Vagina (tissue), 2 donors: ENCODE data around the gene ISX. TPM values are rescaled to one million over a fixed set of nuclear protein-coding genes. Genes with fewer than 3 reads are reported as not detected.

Source experiments
- DNase-seq, 2 donors: peaks; one replicate each; pipeline ENCODE4 v3.0.0-alpha.2; 2017; ENCODE audit errors: extremely low spot score in 2 of 2
- H3K27ac ChIP-seq: fragments of 200-600 bp; sonication (generic); one replicate; pipeline ENCODE4 v1.5.1; 2019
- H3K27me3 ChIP-seq: fragments of 200-600 bp; sonication (generic); one replicate; pipeline ENCODE4 v1.5.1; 2019
- H3K36me3 ChIP-seq, 2 donors: fragments of 200-600 bp; sonication (generic); one replicate each; pipeline ENCODE4 v1.5.1; 2017 to 2019
- H3K4me1 ChIP-seq: fragments of 200-600 bp; sonication (generic); one replicate; pipeline ENCODE4 v1.5.1; 2019
- H3K4me3 ChIP-seq, 2 donors: fragments of 200-600 bp; sonication (generic); 1 replicate in 1 of 2; 2 replicates in 1 of 2; pipeline ENCODE4 v1.5.1; 2016 to 2019
- H3K9me3 ChIP-seq: fragments of 200-600 bp; sonication (generic); one replicate; pipeline ENCODE4 v1.5.1; 2019
- CTCF ChIP-seq, 3 experiments: fragments of 450-650 bp in 2 of 3; fragments of 200-600 bp in 1 of 3; sonication (generic) in 1 of 3; IDR thresholded peaks; one replicate each; pipeline ENCODE4 v1.5.1; 2017 to 2019; ENCODE audit warnings: antibody characterized with exemption in 3 of 3, mild to moderate bottlenecking in 2 of 3, moderate library complexity in 2 of 3
- POLR2A ChIP-seq, 2 donors: fragments of 450-650 bp; IDR thresholded peaks; one replicate each; pipeline ENCODE4 v1.6.1; 2017; ENCODE audit warnings: antibody characterized with exemption in 2 of 2, mild to moderate bottlenecking in 2 of 2, moderate library complexity in 2 of 2
- POLR2AphosphoS5 ChIP-seq, 2 donors: sonication (generic); formaldehyde crosslinking; IDR thresholded peaks; one replicate each; pipeline ENCODE4 v1.9.0; 2017; ENCODE audit warnings: antibody characterized with exemption in 2 of 2, mild to moderate bottlenecking in 2 of 2, low read depth in 1 of 2; ENCODE audit not compliant: insufficient read depth in 1 of 2
- intact Hi-C: fragments of 100-400 bp; cut with DNase I; formaldehyde crosslinking; loops from one replicate; pipeline ENCODE4 v1.15.1; 2023
- total RNA-seq: library from RNA; depleted of rRNA; stranded (reverse); fragments of >200 nt; gene quantifications from one replicate; pipeline ENCODE4 v1.2.3, GENCODE V29; 2016

ISX gene
- total RNA-seq, 1 donor from 2014 or later = not detected

- Histone ChIP-seq H3K4me3 (no peak overlapping the region), H3K27ac (no peak overlapping the region), H3K36me3 (no peaks in the 10 kb centered on the region), H3K9me3 (no peaks in the 10 kb centered on the region), H3K27me3 (no peaks in the 10 kb centered on the region), H3K4me1 (no peaks in the 10 kb centered on the region)
- no peak for TF ChIP-seq POLR2AphosphoS5 (IDR thresholded peaks at IDR 0.05; ENCODE audit: insufficient read depth in 1 of 2, low read depth in 1 of 2)
- no peak for TF ChIP-seq CTCF (IDR thresholded peaks at IDR 0.05)
- no peak for TF ChIP-seq POLR2A (IDR thresholded peaks at IDR 0.05)
- no peak for DNase-seq
- intact Hi-C loops = no loop called here
Measured at GRCh38 chr22:35059632-35060031, 6.3 kb upstream of the ISX start.

DNA sequence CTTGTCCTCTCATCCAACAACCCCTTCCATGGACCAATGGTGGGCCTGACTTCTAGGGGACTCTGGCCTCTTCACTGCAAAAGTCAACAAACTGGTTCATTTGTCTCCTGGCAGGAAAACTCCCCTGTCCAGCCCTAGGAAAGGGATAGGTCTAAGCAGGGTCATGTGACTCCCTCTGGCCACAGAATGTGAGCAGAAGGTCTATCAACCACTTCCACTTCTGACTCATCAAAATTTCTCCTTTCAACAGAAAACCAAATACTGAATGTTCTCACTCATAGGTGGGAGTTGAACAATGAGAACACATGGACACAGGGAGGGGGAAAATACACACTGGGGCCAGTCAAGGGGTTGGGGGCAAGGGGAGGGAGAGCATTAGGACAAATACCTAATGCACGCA, 1.3 kb upstream of the ISX start:
- no peak for TF ChIP-seq POLR2A (IDR thresholded peaks at IDR 0.05)
- no peak for TF ChIP-seq POLR2AphosphoS5 (IDR thresholded peaks at IDR 0.05; ENCODE audit: insufficient read depth in 1 of 2, low read depth in 1 of 2)
- TF ChIP-seq CTCF (IDR thresholded peaks at IDR 0.05) = no peak
- DNase-seq = no peak
- no peaks in the 10 kb centered on the region for H3K27me3 ChIP-seq
- intact Hi-C loops = no loop called here
- H3K9me3 ChIP-seq = no peaks in the 10 kb centered on the region
- H3K27ac ChIP-seq = no peak overlapping the region
- no peaks in the 10 kb centered on the region for H3K36me3 ChIP-seq
- H3K4me1 ChIP-seq = no peaks in the 10 kb centered on the region
- H3K4me3 ChIP-seq = no peak overlapping the region

DNA sequence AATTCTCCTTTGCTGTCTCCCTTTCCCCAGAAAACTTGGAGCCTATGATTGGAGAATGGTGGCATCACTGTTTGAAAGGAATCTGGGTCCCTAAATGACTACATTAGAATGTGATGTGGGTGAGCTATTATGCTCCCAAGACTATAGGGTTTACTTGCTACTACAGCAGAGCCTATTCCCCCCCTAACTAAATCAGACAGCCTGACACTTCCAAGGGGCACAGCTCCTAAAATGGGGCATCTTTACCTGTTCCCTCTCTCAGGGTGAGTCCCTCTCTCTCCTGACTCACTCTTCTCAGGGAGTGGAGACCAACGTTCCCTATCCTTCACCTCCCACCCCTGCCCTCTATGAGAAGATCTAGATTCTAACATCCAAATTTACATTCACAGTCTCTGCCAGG, 775 bp upstream of the ISX start:
- Histone ChIP-seq H3K27me3 (no peaks in the 10 kb centered on the region), H3K27ac (no peak overlapping the region), H3K36me3 (no peaks in the 10 kb centered on the region), H3K9me3 (no peaks in the 10 kb centered on the region), H3K4me3 (no peak overlapping the region), H3K4me1 (no peaks in the 10 kb centered on the region)
- no peak for DNase-seq
- intact Hi-C loops = no loop called here
- no peak for TF ChIP-seq CTCF (IDR thresholded peaks at IDR 0.05)
- no peak for TF ChIP-seq POLR2A (IDR thresholded peaks at IDR 0.05)
- no peak for TF ChIP-seq POLR2AphosphoS5 (IDR thresholded peaks at IDR 0.05; ENCODE audit: insufficient read depth in 1 of 2, low read depth in 1 of 2)

- intact Hi-C loops = no loop called here
- TF ChIP-seq CTCF (IDR thresholded peaks at IDR 0.05) = no peak
- no peak for TF ChIP-seq POLR2A (IDR thresholded peaks at IDR 0.05)
- TF ChIP-seq POLR2AphosphoS5 (IDR thresholded peaks at IDR 0.05; ENCODE audit: insufficient read depth in 1 of 2, low read depth in 1 of 2) = no peak
- no peaks in the 10 kb centered on the region for H3K4me1 ChIP-seq
- H3K27me3 ChIP-seq = no peaks in the 10 kb centered on the region
- no peak overlapping the region for H3K4me3 ChIP-seq
- H3K9me3 ChIP-seq = no peaks in the 10 kb centered on the region
- no peak overlapping the region for H3K27ac ChIP-seq
- DNase-seq = no peak
- H3K36me3 ChIP-seq = no peaks in the 10 kb centered on the region
Measured at GRCh38 chr22:35066768-35067167, 810 bp downstream of the ISX start.

- no peak overlapping the region for H3K4me3 ChIP-seq
- H3K36me3 ChIP-seq = no peaks in the 10 kb centered on the region
- H3K4me1 ChIP-seq = no peaks in the 10 kb centered on the region
- H3K27me3 ChIP-seq = no peaks in the 10 kb centered on the region
- no peaks in the 10 kb centered on the region for H3K9me3 ChIP-seq
- no peak overlapping the region for H3K27ac ChIP-seq
- intact Hi-C loops = no loop called here
- DNase-seq = no peak
- TF ChIP-seq CTCF (IDR thresholded peaks at IDR 0.05) = no peak
- no peak for TF ChIP-seq POLR2A (IDR thresholded peaks at IDR 0.05)
- TF ChIP-seq POLR2AphosphoS5 (IDR thresholded peaks at IDR 0.05; ENCODE audit: insufficient read depth in 1 of 2, low read depth in 1 of 2) = no peak
Measured at GRCh38 chr22:35069541-35069940, 3.6 kb downstream of the ISX start.
